SK-N-SH (cell line): ENCODE data around the gene SLC6A3.

ENCODE experiments used
- CHD2 ChIP-seq: fragments of 150-350 bp; IDR thresholded peaks from 2 replicates; pipeline ENCODE4 v1.6.1; 2018; ENCODE audit warnings: low read length; ENCODE audit not compliant: partially characterized antibody
- CTCF ChIP-seq: fragments of 200-600 bp; sonication (generic); IDR thresholded peaks from 2 replicates; pipeline ENCODE4 v1.6.1; 2017; ENCODE audit warnings: antibody characterized with exemption, mild to moderate bottlenecking, moderate library complexity
- EZH2phosphoT487 ChIP-seq: fragments of 200-600 bp; sonication (generic); IDR thresholded peaks from 2 replicates; pipeline ENCODE4 v1.6.1; 2017; ENCODE audit warnings: low read depth, mixed run types, mild to moderate bottlenecking, antibody characterized with exemption, moderate library complexity, borderline replicate concordance
- JUND ChIP-seq: IDR thresholded peaks from 2 replicates; pipeline ENCODE4 v1.4.0; 2012
- MAX ChIP-seq: IDR thresholded peaks from 2 replicates; pipeline ENCODE4 v1.4.0; 2012; ENCODE audit warnings: low read depth
- MXI1 ChIP-seq: IDR thresholded peaks from 2 replicates; pipeline ENCODE4 v1.6.1; 2012; ENCODE audit warnings: mild to moderate bottlenecking, low read depth, low read length, improper control_type of control experiment
- NRF1 ChIP-seq: IDR thresholded peaks from 2 replicates; pipeline ENCODE4 v1.6.1; 2012; ENCODE audit warnings: low read depth, mild to moderate bottlenecking, low read length
- PBX3 ChIP-seq: IDR thresholded peaks from 2 replicates; pipeline ENCODE4; 2012
- SMC3 ChIP-seq: IDR thresholded peaks from 2 replicates; pipeline ENCODE4 v1.6.1; 2012; ENCODE audit warnings: low read depth, low read length, improper control_type of control experiment
- TAF1 ChIP-seq: IDR thresholded peaks from 2 replicates; pipeline ENCODE4 v1.6.1; 2012; ENCODE audit warnings: low read depth, mild to moderate bottlenecking, low read length, moderate library complexity, borderline replicate concordance
- ZBTB33 ChIP-seq: IDR thresholded peaks from 2 replicates; pipeline ENCODE4 v1.4.0; 2012; ENCODE audit warnings: low read depth, borderline replicate concordance

DNA sequence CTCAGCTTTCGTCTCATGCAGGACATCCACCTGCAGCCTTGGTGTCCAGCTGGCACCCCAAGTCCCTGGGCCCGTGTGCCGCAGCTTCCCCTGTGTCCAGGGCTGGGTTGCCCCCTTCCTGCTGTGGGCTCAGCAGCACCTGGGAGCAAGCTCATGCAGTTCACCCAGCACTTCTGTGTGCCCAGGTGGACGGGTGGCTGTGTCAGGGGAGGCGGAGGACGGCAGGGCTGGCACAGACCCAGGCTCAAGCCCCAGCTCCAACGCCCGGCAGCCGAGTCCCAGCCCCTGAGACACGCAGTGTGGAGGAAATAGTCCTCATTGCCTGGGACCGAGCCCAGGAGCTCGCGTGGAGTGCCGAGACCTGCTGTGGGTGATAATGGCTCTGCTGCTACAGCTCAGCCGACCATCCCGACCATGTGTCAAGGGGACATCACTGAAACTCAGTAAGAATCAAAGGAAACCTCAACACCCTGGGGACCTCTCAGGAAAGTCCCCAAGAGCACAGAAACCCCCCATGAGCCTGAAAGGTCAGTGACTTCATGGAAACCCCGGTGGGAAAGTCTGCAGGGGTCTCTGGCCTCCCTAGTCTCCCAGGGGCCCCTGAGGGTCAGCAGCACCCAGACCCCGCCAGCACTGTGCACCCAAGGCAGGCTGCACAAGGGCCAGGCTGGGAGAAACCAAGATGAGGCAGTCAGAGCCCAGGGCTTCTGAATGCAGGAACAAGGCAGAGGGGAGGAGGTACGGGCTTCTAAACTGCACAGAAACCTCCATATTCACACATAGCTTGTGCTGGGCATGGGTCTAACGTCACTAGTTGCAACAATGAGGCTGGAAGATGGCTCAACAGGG, 39.7 kb upstream of the SLC6A3 start:
- no peak for TF ChIP-seq MXI1
- no peak for TF ChIP-seq MAX
- no peak for TF ChIP-seq ZBTB33
- no peak for TF ChIP-seq NRF1
- no peak for TF ChIP-seq JUND
- no peak for TF ChIP-seq CTCF
- no peak for TF ChIP-seq EZH2phosphoT487
- TF ChIP-seq PBX3: no peak
- no peak for TF ChIP-seq CHD2
- no peak for TF ChIP-seq SMC3
- no peak for TF ChIP-seq TAF1
